Measurements from ENCODE around the gene MAPK1. TPM values are rescaled to one million over a fixed set of nuclear protein-coding genes. Genes with fewer than 3 reads are reported as not detected.
"Not testable (repeated sequence)": the region's sequence is repeated elsewhere in the genome, so short reads cannot be mapped to it uniquely, and the experiment has no call there.

Gene MAPK1
- total RNA-seq, 4 donors from 2014 or later, result 44.9 to 87.2 (median 63.5) TPM

GRCh38 chr22:21889251-21889990 lies 22.0 kb upstream of the MAPK1 start:
- no peak for DNase-seq (ENCODE audit: extremely low spot score)
- Histone ChIP-seq H3K27ac (replicated peaks in 1 of 4) (no peak overlapping the region), H3K4me1 (no peaks in the 10 kb centered on the region), H3K36me3 (no peaks in the 10 kb centered on the region), H3K27me3 (no peaks in the 10 kb centered on the region), H3K9me3 (no peaks in the 10 kb centered on the region), H3K4me3 (no peak overlapping the region)
- 95% methylated on average over 10 of the region's 10 CpGs for WGBS
- TF ChIP-seq CTCF (IDR thresholded peaks at IDR 0.05) (no peak), EP300 (IDR thresholded peaks at IDR 0.05) (no peak), POLR2A (IDR thresholded peaks at IDR 0.05; ENCODE audit: low read depth) (no peak), POLR2AphosphoS5 (IDR thresholded peaks at IDR 0.05) (no peak)
- intact Hi-C loops (cut with DNase I), result no loop called here

- no peak for DNase-seq (ENCODE audit: extremely low spot score)
- H3K9me3 ChIP-seq, result no peaks in the 10 kb centered on the region
- no peak for TF ChIP-seq POLR2A (IDR thresholded peaks at IDR 0.05; ENCODE audit: low read depth)
- TF ChIP-seq POLR2AphosphoS5 (IDR thresholded peaks at IDR 0.05), result no peak
- no peak for TF ChIP-seq CTCF (IDR thresholded peaks at IDR 0.05)
- no peak for TF ChIP-seq EP300 (IDR thresholded peaks at IDR 0.05)
- H3K4me3 ChIP-seq, result no peak overlapping the region
- no peak overlapping the region for H3K27ac ChIP-seq (replicated peaks in 1 of 4)
- H3K36me3 ChIP-seq, result no peaks in the 10 kb centered on the region
- no peaks in the 10 kb centered on the region for H3K4me1 ChIP-seq
- intact Hi-C loops (cut with DNase I), result no loop called here
- no peaks in the 10 kb centered on the region for H3K27me3 ChIP-seq
These were observed 20.4 kb upstream of the MAPK1 start for GRCh38 chr22:21887841-21888240.

GRCh38 chr22:21883930-21884329 lies 16.5 kb upstream of the MAPK1 start:
- H3K9me3 ChIP-seq; H3K27ac ChIP-seq (replicated peaks in 1 of 4); H3K4me3 ChIP-seq; intact Hi-C loops (cut with DNase I); DNase-seq (ENCODE audit: extremely low spot score); H3K27me3 ChIP-seq; H3K36me3 ChIP-seq; H3K4me1 ChIP-seq: not testable (repeated sequence)
- WGBS, result 98% methylated on average over 8 of the region's 26 CpGs

DNA sequence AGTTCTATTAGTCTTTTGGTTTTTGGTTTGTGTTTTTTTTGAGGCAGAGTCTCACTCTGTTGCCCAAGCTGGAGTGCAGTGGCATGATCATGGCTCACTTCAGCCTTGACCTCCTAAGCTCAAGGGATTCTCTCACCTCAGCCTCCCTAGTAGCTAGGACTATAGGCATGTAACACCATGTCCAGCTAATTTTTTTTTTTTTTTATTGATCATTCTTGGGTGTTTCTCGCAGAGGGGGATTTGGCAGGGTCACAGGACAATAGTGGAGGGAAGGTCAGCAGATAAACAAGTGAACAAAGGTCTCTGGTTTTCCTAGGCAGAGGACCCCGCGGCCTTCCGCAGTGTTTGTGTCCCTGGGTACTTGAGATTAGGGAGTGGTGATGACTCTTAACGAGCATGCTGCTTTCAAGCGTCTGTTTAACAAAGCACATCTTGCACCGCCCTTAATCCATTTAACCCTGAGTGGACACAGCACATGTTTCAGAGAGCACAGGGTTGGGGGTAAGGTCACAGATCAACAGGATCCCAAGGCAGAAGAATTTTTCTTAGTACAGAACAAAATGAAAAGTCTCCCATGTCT lies 15.4 kb upstream of the MAPK1 start:
- H3K4me3 ChIP-seq; intact Hi-C loops (cut with DNase I); H3K9me3 ChIP-seq; H3K27ac ChIP-seq (replicated peaks in 1 of 4); H3K36me3 ChIP-seq; H3K4me1 ChIP-seq; DNase-seq (ENCODE audit: extremely low spot score); H3K27me3 ChIP-seq: not testable (repeated sequence)
- 76% methylated on average over 3 of the region's 7 CpGs for WGBS

- no peak for TF ChIP-seq CTCF (IDR thresholded peaks at IDR 0.05)
- TF ChIP-seq POLR2A (IDR thresholded peaks at IDR 0.05; ENCODE audit: low read depth), result no peak
- TF ChIP-seq EP300 (IDR thresholded peaks at IDR 0.05), result no peak
- no peak for TF ChIP-seq POLR2AphosphoS5 (IDR thresholded peaks at IDR 0.05)
- Histone ChIP-seq H3K27ac (replicated peaks in 1 of 4) (no peak overlapping the region), H3K4me1 (no peaks in the 10 kb centered on the region), H3K36me3 (no peaks in the 10 kb centered on the region), H3K9me3 (no peaks in the 10 kb centered on the region), H3K4me3 (no peak overlapping the region), H3K27me3 (no peaks in the 10 kb centered on the region)
- intact Hi-C loops (cut with DNase I), result no loop called here
- DNase-seq (ENCODE audit: extremely low spot score), result no peak
- 93% methylated on average over 10 of the region's 10 CpGs for WGBS
These were observed 14.7 kb upstream of the MAPK1 start for GRCh38 chr22:21881841-21882753.

Data from esophagus muscularis mucosa (tissue), 4 donors.